Activated naive CD8-positive, alpha-beta T cell (primary cell): Measurements from ENCODE around the gene CEP170B.
"Not testable (repeated sequence)": the region's sequence is repeated elsewhere in the genome, so short reads cannot be mapped to it uniquely, and the experiment has no call there.

ENCODE experiments used
- H3K27ac Mint-ChIP-seq: one replicate; pipeline ENCODE4 v1.8.0; 2021; ENCODE audit warnings: mixed read lengths
- H3K27me3 Mint-ChIP-seq: one replicate; pipeline ENCODE4 v1.8.0; 2021; ENCODE audit warnings: mixed read lengths
- H3K36me3 Mint-ChIP-seq: one replicate; pipeline ENCODE4 v1.8.0; 2021; ENCODE audit warnings: mixed read lengths
- H3K4me1 Mint-ChIP-seq: one replicate; pipeline ENCODE4 v1.8.0; 2021; ENCODE audit warnings: low read depth, mixed read lengths
- H3K4me3 Mint-ChIP-seq: one replicate; pipeline ENCODE4 v1.8.0; 2021; ENCODE audit warnings: mild to moderate bottlenecking, mixed read lengths
- H3K9me3 Mint-ChIP-seq: one replicate; pipeline ENCODE4 v1.8.0; 2021; ENCODE audit warnings: low read depth, mixed read lengths

Gene CEP170B

DNA sequence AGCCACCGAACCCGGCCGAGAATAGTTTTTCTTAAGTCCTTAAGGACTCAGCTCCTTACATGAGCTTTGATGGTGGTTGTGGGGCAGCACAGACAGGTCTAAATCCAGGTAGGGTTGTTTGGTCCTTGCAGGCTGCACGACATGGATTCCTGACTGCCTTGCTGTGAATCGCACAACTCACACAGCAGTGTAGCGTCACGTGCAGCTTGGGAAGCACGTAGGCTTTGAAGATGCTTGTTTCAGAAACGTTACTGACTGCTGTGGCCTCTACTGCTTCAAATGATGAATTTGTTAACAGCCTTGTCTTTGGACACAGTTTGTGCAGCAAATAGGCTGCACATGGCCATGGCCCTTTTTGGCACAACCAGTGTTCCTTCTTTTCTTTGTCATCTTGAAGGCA, 34.3 kb upstream of the CEP170B start:
- Mint-ChIP-seq H3K36me3 (no peaks in the 10 kb centered on the region), H3K27me3 (no peaks in the 10 kb centered on the region), H3K27ac (no peak overlapping the region), H3K4me1 (peaks cover 10% of the 10 kb centered on the region), H3K4me3 (no peak overlapping the region), H3K9me3 (no peaks in the 10 kb centered on the region)

DNA sequence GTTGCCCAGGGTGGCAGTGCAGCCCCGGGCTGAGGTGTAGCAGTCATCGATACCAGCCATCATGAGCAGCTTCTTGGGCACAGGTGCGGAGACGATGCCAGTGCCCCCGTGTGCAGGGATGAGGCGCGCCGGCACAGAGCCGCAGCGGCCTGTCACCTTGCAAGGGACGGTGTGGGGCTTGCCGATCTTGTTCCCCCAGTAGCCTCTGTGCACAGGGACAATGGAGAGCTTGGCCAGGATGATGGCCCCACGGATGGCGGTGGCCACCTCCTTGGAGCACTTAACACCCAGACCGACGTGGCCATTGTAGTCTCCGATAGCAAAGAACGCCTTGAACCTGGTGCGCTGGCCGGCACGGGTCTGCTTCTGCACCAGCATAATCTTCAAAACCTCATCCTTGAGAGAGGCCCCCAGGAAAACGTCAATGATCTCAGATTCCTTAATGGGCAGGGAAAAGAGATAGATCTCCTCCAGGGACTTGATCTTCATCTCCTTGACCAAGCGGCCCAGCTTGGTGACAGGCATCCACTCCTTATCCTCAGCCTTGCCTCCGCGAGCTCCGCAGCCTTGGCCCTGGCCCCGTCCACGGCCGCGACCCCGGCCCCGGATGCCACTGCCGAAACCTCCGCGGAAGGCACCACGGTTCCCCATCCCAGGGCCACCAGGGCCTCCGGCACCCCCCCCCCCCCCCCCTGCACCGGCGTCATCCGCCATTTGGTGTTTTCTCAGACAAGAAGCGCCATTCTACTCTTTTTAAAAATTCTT, 28.7 kb upstream of the CEP170B start:
- H3K4me1 Mint-ChIP-seq, H3K36me3 Mint-ChIP-seq, H3K9me3 Mint-ChIP-seq, H3K27me3 Mint-ChIP-seq, H3K27ac Mint-ChIP-seq, H3K4me3 Mint-ChIP-seq: not testable (repeated sequence)

DNA sequence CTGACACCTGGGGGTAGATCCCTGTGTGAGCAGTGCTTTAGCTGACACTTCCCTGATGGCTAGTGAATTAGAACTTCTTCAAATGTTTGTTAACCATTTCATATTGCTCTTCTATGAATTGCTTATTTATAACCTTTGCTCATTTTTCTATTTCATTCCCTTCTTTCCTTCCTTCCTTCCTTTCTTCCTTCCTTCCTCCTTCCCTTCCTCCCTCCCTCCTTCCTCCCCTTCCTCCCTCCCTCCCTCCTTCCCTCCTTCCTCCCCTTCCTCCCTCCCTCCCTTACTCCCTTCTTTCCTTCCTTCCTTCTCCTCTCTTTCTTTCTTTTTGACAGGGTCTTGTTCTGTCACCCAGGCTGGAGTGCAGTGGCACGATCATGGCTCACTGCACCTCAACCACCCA, 23.3 kb upstream of the CEP170B start:
- Mint-ChIP-seq H3K36me3 (no peaks in the 10 kb centered on the region), H3K4me1 (no peaks in the 10 kb centered on the region), H3K9me3 (no peaks in the 10 kb centered on the region), H3K4me3 (no peak overlapping the region), H3K27me3 (peaks cover 15% of the 10 kb centered on the region), H3K27ac (no peak overlapping the region)

DNA sequence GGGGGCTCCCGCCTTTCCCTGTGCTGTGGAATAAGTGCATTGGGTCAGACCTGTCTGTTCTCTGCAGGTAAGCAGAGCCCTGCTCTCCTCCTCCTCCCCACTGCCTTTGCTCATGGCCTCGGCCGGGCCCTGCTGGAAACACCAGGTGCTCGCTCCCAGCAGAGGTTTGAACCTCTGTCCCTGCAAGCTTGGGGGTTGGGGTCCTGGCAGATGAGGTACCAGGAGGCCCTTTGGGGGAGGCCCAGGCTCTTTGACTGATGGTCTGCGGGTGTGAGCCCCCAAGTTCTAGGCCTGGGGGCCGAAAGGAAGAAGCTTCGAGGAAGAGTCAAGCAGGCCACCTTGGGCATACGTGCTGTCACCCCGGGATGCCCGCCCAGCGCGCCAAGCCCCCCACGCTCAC, 22.1 kb upstream of the CEP170B start:
- peaks cover 17% of the 10 kb centered on the region for H3K27me3 Mint-ChIP-seq
- H3K36me3 Mint-ChIP-seq = no peaks in the 10 kb centered on the region
- no peak overlapping the region for H3K27ac Mint-ChIP-seq
- no peak overlapping the region for H3K4me3 Mint-ChIP-seq
- no peaks in the 10 kb centered on the region for H3K9me3 Mint-ChIP-seq
- H3K4me1 Mint-ChIP-seq = no peaks in the 10 kb centered on the region

DNA sequence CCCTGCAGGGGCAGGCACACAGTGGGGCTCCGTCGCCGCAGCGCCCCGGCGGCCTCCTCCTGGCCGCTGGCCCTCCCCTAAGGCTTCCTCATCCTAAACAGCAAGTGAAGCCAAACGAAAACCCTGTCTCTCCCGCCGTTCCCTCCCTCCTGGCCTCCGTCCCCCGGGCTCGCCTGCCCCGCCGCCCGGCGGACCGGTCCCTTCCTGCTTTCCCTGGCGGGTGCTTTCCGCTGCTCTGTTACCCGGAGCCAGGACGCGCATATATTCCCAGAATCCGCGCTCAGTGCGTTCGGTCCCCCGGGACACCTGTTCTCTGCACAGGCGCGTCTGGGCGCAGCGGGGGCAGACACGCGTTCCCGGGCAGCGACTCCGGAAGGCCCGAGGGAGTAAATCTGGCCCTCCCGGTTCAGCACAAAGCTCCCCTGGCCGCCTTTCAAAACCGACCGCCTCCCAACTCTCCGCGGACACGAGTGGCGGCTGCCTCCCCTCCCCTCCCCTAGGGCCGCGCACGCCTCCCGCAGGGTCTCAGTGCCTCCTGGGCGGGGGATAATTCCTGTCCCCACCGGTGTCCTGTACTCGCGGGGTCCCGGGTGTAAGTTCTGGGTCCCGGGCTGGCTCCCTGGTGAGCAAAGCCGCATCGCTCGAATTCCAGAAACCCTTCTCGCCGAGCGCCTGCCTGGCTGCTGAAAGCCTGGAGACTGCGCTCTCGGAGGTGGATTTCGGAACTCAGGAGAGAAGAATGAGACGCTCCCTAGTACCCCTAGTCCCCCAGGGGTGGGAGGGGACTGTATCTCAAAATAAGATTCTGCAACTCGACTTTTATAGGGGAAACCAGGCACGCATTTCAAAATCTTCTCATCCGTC, 21.4 kb upstream of the CEP170B start:
- Mint-ChIP-seq H3K4me1 (no peaks in the 10 kb centered on the region), H3K4me3 (peak overlapping the region; percentile 60)

DNA sequence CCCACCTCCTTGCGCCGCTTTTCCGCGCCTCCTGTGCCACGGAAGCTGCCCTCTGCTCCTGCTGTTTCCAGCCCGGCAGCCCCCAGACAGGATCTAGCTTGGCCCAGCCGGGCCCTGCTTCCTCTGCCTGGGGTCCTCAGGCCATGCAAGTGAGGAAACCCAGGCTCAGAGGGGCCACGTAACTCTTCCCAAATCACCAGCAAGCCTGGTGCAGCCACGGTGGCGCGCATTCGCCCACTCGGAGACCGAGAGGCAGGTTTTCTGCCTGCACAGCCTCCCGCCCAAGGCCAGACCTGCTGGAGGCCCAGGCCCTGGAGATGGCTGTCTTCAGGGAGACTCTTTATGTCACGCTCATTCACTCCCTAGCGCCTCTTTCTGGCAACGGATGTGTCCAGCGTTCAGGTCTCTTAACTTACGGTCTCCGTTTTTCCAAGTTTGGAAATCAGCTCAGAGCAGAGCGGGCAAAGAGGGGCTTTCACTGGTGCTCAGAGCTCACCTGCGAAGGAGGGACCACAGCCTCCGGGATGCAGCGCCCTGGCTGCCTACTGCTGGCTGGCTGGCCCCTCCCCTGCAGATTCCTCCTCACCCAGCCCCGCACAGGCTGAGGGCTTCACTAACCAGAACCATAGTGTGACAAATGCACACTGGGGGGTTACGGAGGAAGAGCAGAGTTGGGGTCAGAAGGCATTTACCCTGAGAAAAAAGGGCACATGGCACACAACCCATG, 20.6 kb upstream of the CEP170B start:
- no peaks in the 10 kb centered on the region for H3K9me3 Mint-ChIP-seq
- H3K4me1 Mint-ChIP-seq = no peaks in the 10 kb centered on the region
- no peaks in the 10 kb centered on the region for H3K36me3 Mint-ChIP-seq
- H3K4me3 Mint-ChIP-seq = peak overlapping the region; percentile 60
- H3K27me3 Mint-ChIP-seq = peaks cover 15% of the 10 kb centered on the region
- no peak overlapping the region for H3K27ac Mint-ChIP-seq

More for the DNA sequence above, 21.4 kb upstream of the CEP170B start:
- Mint-ChIP-seq H3K9me3 (no peaks in the 10 kb centered on the region), H3K36me3 (no peaks in the 10 kb centered on the region), H3K27me3 (peaks cover 15% of the 10 kb centered on the region), H3K27ac (no peak overlapping the region)

DNA sequence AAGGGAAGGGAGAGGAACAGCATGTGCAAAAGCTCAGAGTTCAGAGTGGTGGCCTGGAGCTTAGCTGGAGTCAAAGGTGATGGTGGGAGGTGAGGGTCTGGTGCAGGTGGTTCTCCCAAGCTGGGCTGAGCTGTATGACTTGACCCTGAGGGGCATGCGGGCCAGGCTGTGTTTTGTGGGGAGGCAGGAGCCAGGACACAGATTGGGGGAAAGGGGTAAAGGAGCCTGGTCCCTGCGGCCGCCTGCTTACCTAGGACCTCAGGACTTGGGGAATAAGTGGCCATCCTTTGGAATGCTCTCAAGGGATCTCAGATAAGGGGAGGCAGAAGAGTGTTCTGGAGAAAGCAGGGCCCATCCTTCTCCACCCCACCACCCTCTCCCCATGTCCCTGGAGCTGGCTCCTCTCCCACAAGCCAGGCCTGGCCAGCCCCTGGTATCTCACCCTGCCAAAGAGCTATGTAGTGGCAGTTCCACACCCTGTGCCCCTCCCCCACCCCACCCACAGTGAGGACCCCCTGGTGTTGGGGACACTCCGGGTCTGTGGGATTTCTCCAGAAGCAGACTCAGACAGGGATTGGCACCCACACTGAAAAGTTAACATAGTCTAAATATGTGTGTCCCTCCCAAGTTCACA, 19.9 kb upstream of the CEP170B start:
- no peak overlapping the region for H3K4me3 Mint-ChIP-seq
- no peaks in the 10 kb centered on the region for H3K36me3 Mint-ChIP-seq
- no peaks in the 10 kb centered on the region for H3K9me3 Mint-ChIP-seq
- peaks cover 15% of the 10 kb centered on the region for H3K27me3 Mint-ChIP-seq
- H3K27ac Mint-ChIP-seq = no peak overlapping the region
- H3K4me1 Mint-ChIP-seq = no peaks in the 10 kb centered on the region

DNA sequence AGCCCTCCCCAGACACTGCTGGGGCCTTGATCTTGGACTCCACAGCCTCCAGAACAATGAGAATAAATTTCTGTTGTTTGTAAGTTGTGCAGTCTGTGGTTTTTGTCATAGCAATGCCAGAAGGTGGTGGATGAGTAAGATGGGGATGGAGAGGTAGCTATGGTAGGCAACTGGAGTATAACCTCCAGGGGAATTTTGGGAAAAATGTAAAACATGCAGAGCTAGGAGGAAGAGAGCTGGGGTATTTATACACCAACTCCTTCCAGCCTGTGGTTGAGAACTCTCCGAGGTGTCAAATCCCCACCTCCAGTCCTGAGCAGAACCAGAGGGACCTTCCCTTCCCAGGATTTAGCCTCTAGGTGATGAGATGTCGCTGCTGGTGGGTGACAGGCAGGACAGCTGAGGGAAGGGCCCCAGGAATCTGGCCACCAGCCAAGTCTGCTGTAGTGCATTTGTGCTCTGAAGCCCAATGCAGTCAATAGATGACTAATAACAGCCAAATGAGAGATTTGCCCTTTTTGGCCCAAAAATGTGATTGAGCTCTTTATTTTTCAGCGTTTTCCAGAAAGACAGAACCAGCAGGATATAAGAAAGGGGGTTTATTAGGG, 19.1 kb upstream of the CEP170B start:
- no peaks in the 10 kb centered on the region for H3K9me3 Mint-ChIP-seq

DNA sequence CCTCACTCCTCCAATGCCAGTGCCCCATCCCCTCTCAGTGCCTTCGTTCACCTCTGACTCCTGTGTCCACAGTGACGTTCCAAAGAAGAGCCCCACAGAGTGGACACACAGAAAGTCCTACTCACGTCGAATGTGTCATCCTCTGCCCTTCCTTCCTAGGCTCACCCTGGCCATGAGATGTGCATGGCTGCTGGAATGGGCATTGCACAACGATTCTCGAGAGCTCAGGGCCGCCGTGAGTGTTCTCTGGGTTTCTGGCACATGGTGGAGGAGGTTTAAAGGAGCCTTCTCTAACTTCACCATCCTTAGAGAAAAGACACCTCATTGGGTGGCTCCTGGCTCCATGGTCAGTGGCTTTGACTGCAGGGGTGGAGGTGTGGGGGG, 12.8 kb upstream of the CEP170B start:
- no peaks in the 10 kb centered on the region for H3K9me3 Mint-ChIP-seq
- no peaks in the 10 kb centered on the region for H3K36me3 Mint-ChIP-seq
- no peak overlapping the region for H3K4me3 Mint-ChIP-seq
- peaks cover 4% of the 10 kb centered on the region for H3K27me3 Mint-ChIP-seq
- no peaks in the 10 kb centered on the region for H3K4me1 Mint-ChIP-seq
- H3K27ac Mint-ChIP-seq = no peak overlapping the region

More for the DNA sequence above, 19.1 kb upstream of the CEP170B start:
- Mint-ChIP-seq H3K4me3 (no peak overlapping the region), H3K27ac (no peak overlapping the region), H3K4me1 (no peaks in the 10 kb centered on the region), H3K27me3 (peaks cover 15% of the 10 kb centered on the region), H3K36me3 (no peaks in the 10 kb centered on the region)

DNA sequence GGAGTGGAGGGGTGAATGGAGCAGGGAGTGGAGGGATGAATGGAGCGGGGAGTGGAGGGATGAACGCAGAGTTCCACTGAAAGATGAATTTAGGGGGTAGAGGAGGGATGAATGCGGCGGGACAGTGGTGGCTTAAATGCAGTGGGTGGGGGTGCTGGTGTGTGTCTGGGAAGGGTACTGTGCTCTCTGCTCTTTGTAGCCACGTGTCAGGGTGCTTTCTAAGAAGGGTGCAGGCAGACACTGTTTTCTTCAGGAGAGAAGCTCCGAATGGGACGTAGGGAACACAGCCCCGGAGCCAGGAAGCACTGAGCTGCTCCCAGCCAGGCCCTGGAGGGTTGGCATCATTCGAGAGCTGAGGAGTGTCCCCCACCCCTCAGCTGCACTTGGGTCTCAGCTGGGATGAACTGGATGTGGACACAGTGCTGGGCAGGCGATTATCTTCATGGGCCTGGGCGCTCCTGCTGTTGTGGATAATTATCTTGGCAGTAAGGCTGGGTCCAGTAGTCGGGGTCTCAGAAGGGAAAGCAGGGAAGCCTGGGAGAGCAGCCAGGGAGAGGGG, 9.5 kb upstream of the CEP170B start:
- H3K9me3 Mint-ChIP-seq = no peaks in the 10 kb centered on the region
- H3K27ac Mint-ChIP-seq = no peak overlapping the region
- H3K27me3 Mint-ChIP-seq = peaks cover 4% of the 10 kb centered on the region
- H3K36me3 Mint-ChIP-seq = no peaks in the 10 kb centered on the region
- H3K4me3 Mint-ChIP-seq = no peak overlapping the region
- no peaks in the 10 kb centered on the region for H3K4me1 Mint-ChIP-seq

DNA sequence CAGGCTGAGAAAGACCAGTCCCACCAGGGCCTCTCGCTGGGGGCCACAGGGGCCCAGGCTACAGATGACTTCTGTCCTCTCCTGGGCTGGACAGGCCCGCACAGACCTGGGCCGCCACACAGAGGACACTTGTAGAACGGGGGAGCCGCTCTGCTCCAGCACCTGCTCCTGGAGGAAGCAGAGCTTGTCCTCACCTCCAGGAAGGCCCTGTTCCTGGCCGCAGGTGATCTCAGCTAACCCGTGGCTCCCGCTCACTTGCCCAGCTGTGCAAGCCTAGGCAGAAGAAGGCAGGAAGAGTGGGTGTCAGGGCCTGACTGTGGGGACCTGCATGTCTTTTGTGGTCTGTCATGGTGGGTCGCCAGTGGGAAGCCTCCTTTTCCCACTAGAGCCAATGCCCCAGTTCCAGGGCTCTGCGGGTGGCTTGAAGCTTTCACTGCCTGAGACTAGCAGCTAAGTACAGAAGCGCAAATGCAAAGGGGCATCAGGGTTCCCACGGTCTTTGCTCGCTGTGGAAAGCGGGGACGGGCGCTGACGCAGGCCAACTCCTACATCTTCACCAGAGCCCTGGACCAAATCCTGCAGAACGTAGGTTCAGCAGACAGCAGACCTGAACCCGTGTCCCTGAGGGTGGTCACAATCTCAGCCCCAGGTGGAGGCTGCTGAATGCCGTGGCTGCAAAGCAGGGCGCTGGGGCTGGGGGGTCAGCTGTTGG, 8.8 kb upstream of the CEP170B start:
- Mint-ChIP-seq H3K27ac (no peak overlapping the region), H3K9me3 (no peaks in the 10 kb centered on the region), H3K4me1 (no peaks in the 10 kb centered on the region), H3K36me3 (no peaks in the 10 kb centered on the region), H3K4me3 (no peak overlapping the region), H3K27me3 (peaks cover 4% of the 10 kb centered on the region)

DNA sequence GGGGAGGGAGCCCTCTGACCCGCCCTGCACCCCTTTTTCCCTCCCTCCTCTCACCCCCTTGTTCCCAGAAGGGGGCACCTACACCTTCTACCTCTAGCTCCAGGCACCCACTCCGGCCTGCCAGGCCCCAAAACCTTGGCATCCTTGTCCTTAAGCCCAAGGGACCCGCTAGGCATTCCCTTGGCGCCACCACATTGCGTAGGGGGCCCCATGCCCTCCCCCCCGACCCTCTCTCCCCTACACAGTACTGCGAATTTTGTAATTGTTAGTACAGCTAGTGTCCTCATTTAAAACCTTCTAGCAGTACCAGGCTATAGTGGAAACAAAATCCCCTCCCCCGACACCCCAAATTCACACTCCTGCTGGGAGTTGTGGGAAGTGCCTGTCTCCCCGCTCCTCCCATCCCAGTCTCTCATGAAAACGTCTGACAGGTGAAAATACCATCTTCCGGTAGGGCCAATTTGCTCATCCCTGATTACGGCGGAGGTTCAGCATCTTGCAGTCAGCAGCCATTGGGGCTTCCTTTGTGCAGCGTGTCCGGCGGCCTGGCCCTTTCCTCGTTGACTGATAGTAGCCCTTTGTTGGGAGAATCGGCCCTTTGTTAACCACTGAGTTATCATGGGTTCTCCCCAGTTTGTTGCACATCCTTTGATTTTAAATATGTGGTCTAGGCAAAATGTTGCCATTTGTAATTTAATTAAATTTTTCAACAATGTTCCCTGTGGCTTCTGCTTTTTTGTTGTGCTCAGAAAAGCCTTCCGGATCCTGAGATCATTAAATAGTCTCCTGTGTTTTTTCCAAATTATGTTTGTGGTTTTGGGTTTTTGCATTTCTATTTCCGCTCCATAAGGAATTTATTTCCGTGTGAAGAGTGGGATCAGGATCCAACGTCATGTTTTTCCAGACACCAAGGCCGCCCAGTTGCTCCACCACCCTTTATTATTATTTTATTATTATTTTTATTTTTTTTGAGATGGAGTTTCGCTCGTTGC, 7.9 kb upstream of the CEP170B start:
- H3K4me3 Mint-ChIP-seq = no peak overlapping the region
- peaks cover 4% of the 10 kb centered on the region for H3K27me3 Mint-ChIP-seq
- no peaks in the 10 kb centered on the region for H3K36me3 Mint-ChIP-seq
- H3K9me3 Mint-ChIP-seq = no peaks in the 10 kb centered on the region
- H3K4me1 Mint-ChIP-seq = no peaks in the 10 kb centered on the region
- no peak overlapping the region for H3K27ac Mint-ChIP-seq

DNA sequence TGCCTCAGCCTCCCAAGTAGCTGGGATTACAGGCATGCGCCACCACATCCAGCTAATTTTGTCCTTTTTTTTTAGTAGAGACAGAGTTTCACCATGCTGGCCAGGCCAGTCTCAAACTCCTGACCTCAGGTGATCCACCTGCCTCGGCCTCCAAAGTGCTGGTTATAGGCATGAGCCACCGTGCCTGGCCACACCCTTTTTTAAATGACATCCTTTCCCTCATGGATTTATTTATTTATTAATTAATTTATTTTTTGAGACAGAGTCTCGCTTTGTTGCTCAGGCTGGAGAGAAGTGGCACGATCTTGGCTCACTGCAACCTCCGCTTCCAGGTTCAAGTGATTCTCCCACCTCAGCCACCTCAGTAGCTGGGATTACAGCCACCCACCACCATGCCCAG, 7.1 kb upstream of the CEP170B start:
- not testable (repeated sequence) for H3K27ac Mint-ChIP-seq, H3K36me3 Mint-ChIP-seq, H3K4me1 Mint-ChIP-seq, H3K4me3 Mint-ChIP-seq, H3K27me3 Mint-ChIP-seq, H3K9me3 Mint-ChIP-seq
